Measurements from ENCODE around the gene CFAP97D2. TPM values are rescaled to one million over a fixed set of nuclear protein-coding genes. Genes with fewer than 3 reads are reported as not detected.

The CFAP97D2 gene
- total RNA-seq, 3 donors from 2014 or later = not detected

GRCh38 chr13:114236227-114236626, 57.2 kb downstream of the CFAP97D2 start:
- Histone ChIP-seq H3K36me3 (ENCODE audit: low read depth) (no peaks in the 10 kb centered on the region), H3K4me1 (ENCODE audit: low read depth) (no peaks in the 10 kb centered on the region), H3K4me3 (no peak overlapping the region), H3K9me3 (no peaks in the 10 kb centered on the region)
- no peak for TF ChIP-seq CTCF (IDR thresholded peaks at IDR 0.05)
- intact Hi-C loops (cut with DNase I, micrococcal nuclease) = no loop called here
- no peak for ATAC-seq
- DNase-seq = no peak

DNA sequence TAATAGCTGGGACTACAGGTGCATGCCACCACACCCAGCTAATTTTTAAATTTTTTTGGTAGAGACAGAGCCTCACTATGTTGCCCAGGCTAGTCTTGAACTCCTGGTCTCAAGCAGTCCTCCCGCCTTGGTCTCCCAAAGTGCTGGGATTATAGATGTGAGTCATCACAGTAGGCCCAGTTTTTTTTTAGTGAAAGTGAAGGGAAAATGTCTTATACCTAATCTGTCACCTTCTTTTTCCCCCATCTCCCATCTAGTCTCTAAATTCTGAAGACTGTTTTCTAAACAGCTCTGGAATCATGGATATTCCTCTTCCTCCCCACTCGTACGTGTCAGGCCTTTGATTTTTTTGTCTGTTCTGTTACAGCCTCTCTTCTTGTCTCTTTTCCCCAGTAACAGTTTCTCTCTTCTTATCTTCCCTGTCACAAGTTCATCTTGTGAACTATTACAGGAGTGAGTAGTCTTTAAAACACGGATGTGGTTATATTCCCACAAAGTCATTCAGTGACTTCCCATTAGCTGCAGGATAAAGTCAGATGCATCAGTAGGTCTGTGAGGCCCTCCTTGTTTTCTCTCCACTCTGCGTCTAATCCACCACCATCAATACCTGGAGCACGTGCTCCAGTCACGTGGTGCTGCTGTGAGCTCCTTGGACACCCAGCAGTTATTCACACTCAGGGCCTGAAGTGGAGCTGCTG, 58.5 kb downstream of the CFAP97D2 start:
- no peak overlapping the region for H3K4me3 ChIP-seq
- ATAC-seq = no peak
- H3K4me1 ChIP-seq (ENCODE audit: low read depth) = no peaks in the 10 kb centered on the region
- intact Hi-C loops (cut with DNase I, micrococcal nuclease) = no loop called here
- H3K9me3 ChIP-seq = no peaks in the 10 kb centered on the region
- no peak for DNase-seq
- H3K36me3 ChIP-seq (ENCODE audit: low read depth) = peaks cover 13% of the 10 kb centered on the region
- no peak for TF ChIP-seq CTCF (IDR thresholded peaks at IDR 0.05)

DNA sequence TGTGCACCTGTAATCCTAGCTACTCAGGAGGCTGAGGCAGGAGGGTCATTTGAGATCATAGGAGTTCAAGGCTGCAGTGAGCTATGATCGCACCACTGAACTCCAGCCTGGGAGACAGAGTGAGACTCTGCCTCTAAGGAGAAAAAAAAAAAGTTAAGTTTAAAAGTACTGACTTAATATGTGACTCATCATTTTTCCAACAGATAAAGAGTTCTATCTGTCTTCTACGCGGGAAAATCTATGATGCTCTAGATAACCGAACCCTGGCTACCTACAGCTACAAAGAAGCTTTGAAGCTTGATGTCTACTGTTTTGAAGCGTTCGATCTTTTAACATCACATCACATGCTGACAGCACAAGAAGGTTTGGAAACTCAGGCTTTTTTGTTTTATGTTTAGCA, 62.9 kb downstream of the CFAP97D2 start:
- DNase-seq (no peak), ATAC-seq (no peak)
- intact Hi-C loops (cut with DNase I, micrococcal nuclease) = no loop called here
- peaks cover 18% of the 10 kb centered on the region for H3K36me3 ChIP-seq (ENCODE audit: low read depth)
- H3K9me3 ChIP-seq = no peaks in the 10 kb centered on the region
- no peaks in the 10 kb centered on the region for H3K4me1 ChIP-seq (ENCODE audit: low read depth)
- TF ChIP-seq CTCF (IDR thresholded peaks at IDR 0.05) = no peak
- H3K4me3 ChIP-seq = no peak overlapping the region

DNA sequence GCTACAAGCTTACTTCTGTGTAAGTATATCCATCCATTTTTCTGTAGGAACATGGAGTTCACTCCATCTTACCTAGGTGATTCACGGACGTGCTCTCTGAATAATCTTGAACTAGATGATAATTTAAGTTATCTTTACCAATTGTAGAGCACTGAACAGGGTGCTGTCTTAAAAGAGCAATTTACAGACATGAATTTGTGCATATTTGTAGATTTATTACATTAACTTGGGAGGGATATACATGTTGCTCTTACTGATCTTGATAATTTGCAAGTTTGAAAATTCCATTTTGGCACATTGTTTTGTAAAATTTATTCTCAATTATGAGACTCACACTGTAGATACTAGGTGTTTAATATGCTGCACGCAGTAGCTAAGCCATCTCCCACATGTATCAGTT, 64.9 kb downstream of the CFAP97D2 start:
- ATAC-seq = no peak
- H3K4me1 ChIP-seq (ENCODE audit: low read depth) = no peaks in the 10 kb centered on the region
- no peak for DNase-seq
- H3K36me3 ChIP-seq (ENCODE audit: low read depth) = peaks cover 18% of the 10 kb centered on the region
- no peak overlapping the region for H3K4me3 ChIP-seq
- H3K9me3 ChIP-seq = no peaks in the 10 kb centered on the region
- TF ChIP-seq CTCF (IDR thresholded peaks at IDR 0.05) = no peak
- intact Hi-C loops (cut with DNase I, micrococcal nuclease) = no loop called here

DNA sequence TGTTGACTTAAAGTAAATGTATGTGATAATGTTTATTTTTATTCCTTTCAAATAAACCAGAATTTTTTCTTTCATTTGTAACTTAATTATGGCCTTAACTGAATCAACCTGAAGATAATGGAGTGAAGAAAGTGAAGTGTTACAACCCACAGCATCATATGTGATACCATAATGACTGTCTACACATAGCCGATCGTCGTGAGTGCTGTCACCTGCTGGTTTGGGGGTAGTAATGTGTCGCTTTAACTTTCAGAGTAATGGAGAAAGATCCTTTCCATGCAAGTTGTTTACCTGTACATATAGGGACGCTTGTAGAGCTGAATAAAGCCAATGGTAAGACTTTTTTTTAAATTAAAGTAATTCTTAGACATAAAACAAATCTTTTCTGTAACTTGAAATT, 65.6 kb downstream of the CFAP97D2 start:
- intact Hi-C loops (cut with DNase I, micrococcal nuclease) = no loop called here
- no peaks in the 10 kb centered on the region for H3K9me3 ChIP-seq
- H3K4me3 ChIP-seq = no peak overlapping the region
- no peak for ATAC-seq
- H3K36me3 ChIP-seq (ENCODE audit: low read depth) = peaks cover 18% of the 10 kb centered on the region
- TF ChIP-seq CTCF (IDR thresholded peaks at IDR 0.05) = no peak
- DNase-seq = no peak
- H3K4me1 ChIP-seq (ENCODE audit: low read depth) = no peaks in the 10 kb centered on the region

DNA sequence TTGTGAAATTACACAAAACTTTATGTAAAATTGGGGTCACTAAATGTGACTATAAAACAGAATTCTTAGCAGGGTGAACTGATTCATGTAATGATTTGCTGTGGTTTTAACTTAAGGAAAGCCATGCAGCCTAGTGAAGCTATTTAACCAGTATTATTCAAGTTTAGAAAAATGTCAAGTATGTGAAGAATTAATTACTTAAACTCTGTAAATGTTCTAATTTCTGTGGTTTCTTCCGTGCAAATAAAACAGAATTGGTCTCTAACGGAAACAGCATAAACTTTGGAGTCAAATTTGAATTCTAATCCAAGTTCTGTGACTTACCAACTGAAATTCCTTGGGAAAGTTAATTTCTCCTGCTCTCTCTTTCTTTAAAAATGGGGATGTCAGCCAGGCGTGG, 69.0 kb downstream of the CFAP97D2 start:
- no peaks in the 10 kb centered on the region for H3K4me1 ChIP-seq (ENCODE audit: low read depth)
- H3K9me3 ChIP-seq = no peaks in the 10 kb centered on the region
- intact Hi-C loops (cut with DNase I, micrococcal nuclease) = no loop called here
- TF ChIP-seq CTCF (IDR thresholded peaks at IDR 0.05) = no peak
- DNase-seq (no peak), ATAC-seq (no peak)
- peaks cover 7% of the 10 kb centered on the region for H3K36me3 ChIP-seq (ENCODE audit: low read depth)
- H3K4me3 ChIP-seq = no peak overlapping the region

Data from mucosa of descending colon (tissue), 3 donors.